ENCODE data around the gene INHBB.

DNA sequence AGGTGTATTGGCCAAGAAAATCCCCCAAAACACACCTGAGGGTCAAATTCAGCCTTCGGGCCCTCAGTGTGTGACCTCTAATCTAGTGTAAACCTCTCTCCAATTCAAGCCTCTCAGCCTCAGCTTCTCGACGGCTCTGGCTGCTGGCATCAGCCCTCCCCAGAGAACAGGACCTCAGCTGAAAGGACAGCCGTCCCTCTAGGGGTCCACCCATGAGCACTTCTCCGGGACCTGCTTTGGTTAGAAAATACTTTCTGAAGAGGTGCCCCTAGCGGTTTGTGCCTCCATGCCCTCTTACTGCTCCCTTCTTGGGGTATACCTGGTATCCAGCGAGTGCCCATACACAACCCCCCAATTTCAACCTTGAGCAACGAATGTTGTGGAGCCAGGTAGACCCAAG lies 48.8 kb downstream of the INHBB start:
- TF ChIP-seq, protein P1, sequence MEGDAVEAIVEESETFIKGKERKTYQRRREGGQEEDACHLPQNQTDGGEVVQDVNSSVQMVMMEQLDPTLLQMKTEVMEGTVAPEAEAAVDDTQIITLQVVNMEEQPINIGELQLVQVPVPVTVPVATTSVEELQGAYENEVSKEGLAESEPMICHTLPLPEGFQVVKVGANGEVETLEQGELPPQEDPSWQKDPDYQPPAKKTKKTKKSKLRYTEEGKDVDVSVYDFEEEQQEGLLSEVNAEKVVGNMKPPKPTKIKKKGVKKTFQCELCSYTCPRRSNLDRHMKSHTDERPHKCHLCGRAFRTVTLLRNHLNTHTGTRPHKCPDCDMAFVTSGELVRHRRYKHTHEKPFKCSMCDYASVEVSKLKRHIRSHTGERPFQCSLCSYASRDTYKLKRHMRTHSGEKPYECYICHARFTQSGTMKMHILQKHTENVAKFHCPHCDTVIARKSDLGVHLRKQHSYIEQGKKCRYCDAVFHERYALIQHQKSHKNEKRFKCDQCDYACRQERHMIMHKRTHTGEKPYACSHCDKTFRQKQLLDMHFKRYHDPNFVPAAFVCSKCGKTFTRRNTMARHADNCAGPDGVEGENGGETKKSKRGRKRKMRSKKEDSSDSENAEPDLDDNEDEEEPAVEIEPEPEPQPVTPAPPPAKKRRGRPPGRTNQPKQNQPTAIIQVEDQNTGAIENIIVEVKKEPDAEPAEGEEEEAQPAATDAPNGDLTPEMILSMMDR (IDR thresholded peaks at IDR 0.05): no peak
- TF ChIP-seq POLR2AphosphoS5 (IDR thresholded peaks at IDR 0.05) (no peak), POLR2A (IDR thresholded peaks at IDR 0.05) (no peak)

Measured in prostate gland (tissue), 2 donors.